GM18505 (cell line): ENCODE results near the gene MSTN.

ENCODE experiments used
- ATAC-seq: cut with Tn5 transposase; IDR thresholded peaks from one replicate; pipeline ENCODE4 v1.9.1; 2021; ENCODE audit not compliant: unreplicated experiment
- POLR2A ChIP-seq: IDR thresholded peaks from 4 replicates; pipeline ENCODE4 v1.6.1; 2011; ENCODE audit warnings: borderline replicate concordance; ENCODE audit not compliant: insufficient read depth, insufficient read length; ENCODE audit errors: extremely low read depth

Gene MSTN

GRCh38 chr2:190062601-190063000, at the start of gene MSTN:
Gene MSTN (minus strand): TSS chr2:190062729. CDS start chr2:190062596, 133 bp downstream.
- TF ChIP-seq POLR2A, result no peak
- no peak for ATAC-seq

- no peak for ATAC-seq
- no peak for TF ChIP-seq POLR2A
Measured at GRCh38 chr2:190111166-190111565, 48.6 kb upstream of the MSTN start.

GRCh38 chr2:190110699-190111098, 48.2 kb upstream of the MSTN start:
- no peak for ATAC-seq
- no peak for TF ChIP-seq POLR2A

- no peak for TF ChIP-seq POLR2A
- ATAC-seq, result no peak
Measured at GRCh38 chr2:190110131-190110530, 47.6 kb upstream of the MSTN start.

GRCh38 chr2:190107409-190107808, 44.9 kb upstream of the MSTN start:
- no peak for TF ChIP-seq POLR2A
- ATAC-seq, result no peak

GRCh38 chr2:190106783-190107182, 44.3 kb upstream of the MSTN start:
- TF ChIP-seq POLR2A, result no peak

GRCh38 chr2:190105554-190105953, 43.0 kb upstream of the MSTN start:
- no peak for TF ChIP-seq POLR2A
- ATAC-seq, result no peak

More at GRCh38 chr2:190106783-190107182, 44.3 kb upstream of the MSTN start:
- ATAC-seq, result no peak

- no peak for ATAC-seq
- no peak for TF ChIP-seq POLR2A
Measured at GRCh38 chr2:190103144-190103543, 40.6 kb upstream of the MSTN start.

- no peak for TF ChIP-seq POLR2A
- no peak for ATAC-seq
Measured at GRCh38 chr2:190099890-190100697, 37.6 kb upstream of the MSTN start.

GRCh38 chr2:190098851-190099250, 36.3 kb upstream of the MSTN start:
- ATAC-seq, result no peak
- no peak for TF ChIP-seq POLR2A

GRCh38 chr2:190097115-190097514, 34.6 kb upstream of the MSTN start:
- no peak for TF ChIP-seq POLR2A

GRCh38 chr2:190094316-190094871, 31.9 kb upstream of the MSTN start:
- no peak for TF ChIP-seq POLR2A

More at GRCh38 chr2:190097115-190097514, 34.6 kb upstream of the MSTN start:
- no peak for ATAC-seq

GRCh38 chr2:190093793-190094192, 31.3 kb upstream of the MSTN start:
- ATAC-seq, result no peak
- TF ChIP-seq POLR2A, result no peak

More at GRCh38 chr2:190094316-190094871, 31.9 kb upstream of the MSTN start:
- no peak for ATAC-seq

- ATAC-seq, result no peak
- no peak for TF ChIP-seq POLR2A
Measured at GRCh38 chr2:190090148-190090547, 27.6 kb upstream of the MSTN start.
